Measurements from ENCODE around the gene GCNT2. TPM values are rescaled to one million over a fixed set of nuclear protein-coding genes. Genes with fewer than 3 reads are reported as not detected.

Gene GCNT2
- total RNA-seq, 4 donors from 2014 or later: 15.8 to 23.2 (median 19.4) TPM

- Histone ChIP-seq H3K4me3 (no peak overlapping the region), H3K4me1 (no peaks in the 10 kb centered on the region), H3K9me3 (no peaks in the 10 kb centered on the region), H3K27me3 (no peaks in the 10 kb centered on the region), H3K27ac (replicated peaks in 1 of 4) (no peak overlapping the region), H3K36me3 (no peaks in the 10 kb centered on the region)
- 91% methylated on average over 8 of the region's 8 CpGs for WGBS
- no peak for DNase-seq (ENCODE audit: extremely low spot score)
- intact Hi-C loops (cut with DNase I): no loop called here
- no peak for TF ChIP-seq POLR2A (IDR thresholded peaks at IDR 0.05; ENCODE audit: low read depth)
- no peak for TF ChIP-seq POLR2AphosphoS5 (IDR thresholded peaks at IDR 0.05)
- no peak for TF ChIP-seq CTCF (IDR thresholded peaks at IDR 0.05)
- TF ChIP-seq EP300 (IDR thresholded peaks at IDR 0.05): no peak
Measured at GRCh38 chr6:10640412-10640811, 119.3 kb downstream of the GCNT2 start.

GRCh38 chr6:10641528-10641927, 120.4 kb downstream of the GCNT2 start:
- Histone ChIP-seq H3K27me3 (no peaks in the 10 kb centered on the region), H3K4me1 (no peaks in the 10 kb centered on the region), H3K9me3 (no peaks in the 10 kb centered on the region), H3K4me3 (no peak overlapping the region), H3K36me3 (no peaks in the 10 kb centered on the region), H3K27ac (replicated peaks in 1 of 4) (no peak overlapping the region)
- intact Hi-C loops (cut with DNase I): no loop called here
- DNase-seq (ENCODE audit: extremely low spot score): no peak
- WGBS: 88% methylated on average over 3 of the region's 3 CpGs
- TF ChIP-seq POLR2AphosphoS5 (IDR thresholded peaks at IDR 0.05) (no peak), POLR2A (IDR thresholded peaks at IDR 0.05; ENCODE audit: low read depth) (no peak), CTCF (IDR thresholded peaks at IDR 0.05) (no peak), EP300 (IDR thresholded peaks at IDR 0.05) (no peak)

GRCh38 chr6:10643201-10643651, 122.1 kb downstream of the GCNT2 start:
- Histone ChIP-seq H3K27me3 (no peaks in the 10 kb centered on the region), H3K36me3 (no peaks in the 10 kb centered on the region), H3K4me3 (no peak overlapping the region), H3K9me3 (no peaks in the 10 kb centered on the region), H3K4me1 (no peaks in the 10 kb centered on the region), H3K27ac (replicated peaks in 1 of 4) (no peak overlapping the region)
- no peak for DNase-seq (ENCODE audit: extremely low spot score)
- 70% methylated on average over 3 of the region's 3 CpGs for WGBS
- intact Hi-C loops (cut with DNase I): no loop called here
- TF ChIP-seq POLR2A (IDR thresholded peaks at IDR 0.05; ENCODE audit: low read depth) (no peak), CTCF (IDR thresholded peaks at IDR 0.05) (no peak), POLR2AphosphoS5 (IDR thresholded peaks at IDR 0.05) (no peak), EP300 (IDR thresholded peaks at IDR 0.05) (no peak)

GRCh38 chr6:10644225-10644624, 123.1 kb downstream of the GCNT2 start:
- no peak for DNase-seq (ENCODE audit: extremely low spot score)
- no peak overlapping the region for H3K4me3 ChIP-seq
- no peaks in the 10 kb centered on the region for H3K4me1 ChIP-seq
- no peaks in the 10 kb centered on the region for H3K27me3 ChIP-seq
- intact Hi-C loops (cut with DNase I): no loop called here
- TF ChIP-seq EP300 (IDR thresholded peaks at IDR 0.05) (no peak), POLR2AphosphoS5 (IDR thresholded peaks at IDR 0.05) (no peak), CTCF (IDR thresholded peaks at IDR 0.05) (no peak), POLR2A (IDR thresholded peaks at IDR 0.05; ENCODE audit: low read depth) (no peak)
- no peaks in the 10 kb centered on the region for H3K36me3 ChIP-seq
- no peaks in the 10 kb centered on the region for H3K9me3 ChIP-seq
- 100% methylated on average over 1 of the region's 1 CpG for WGBS
- H3K27ac ChIP-seq (replicated peaks in 1 of 4): no peak overlapping the region

- Histone ChIP-seq H3K4me1 (peaks cover 0 to 14% (median 9%) of the 10 kb centered on the region in 4 donors), H3K27ac (replicated peaks in 1 of 4) (no peak overlapping the region), H3K27me3 (no peaks in the 10 kb centered on the region), H3K4me3 (no peak overlapping the region), H3K9me3 (no peaks in the 10 kb centered on the region), H3K36me3 (no peaks in the 10 kb centered on the region)
- intact Hi-C loops (cut with DNase I): no loop called here
- DNase-seq (ENCODE audit: extremely low spot score): no peak
- 80% methylated on average over 12 of the region's 12 CpGs for WGBS
- TF ChIP-seq EP300 (IDR thresholded peaks at IDR 0.05): no peak
- no peak for TF ChIP-seq POLR2AphosphoS5 (IDR thresholded peaks at IDR 0.05)
- no peak for TF ChIP-seq CTCF (IDR thresholded peaks at IDR 0.05)
- TF ChIP-seq POLR2A (IDR thresholded peaks at IDR 0.05; ENCODE audit: low read depth): no peak
Measured at GRCh38 chr6:10655508-10656055, 134.4 kb downstream of the GCNT2 start.
